Measurements from ENCODE around the gene LRRC55.

DNA sequence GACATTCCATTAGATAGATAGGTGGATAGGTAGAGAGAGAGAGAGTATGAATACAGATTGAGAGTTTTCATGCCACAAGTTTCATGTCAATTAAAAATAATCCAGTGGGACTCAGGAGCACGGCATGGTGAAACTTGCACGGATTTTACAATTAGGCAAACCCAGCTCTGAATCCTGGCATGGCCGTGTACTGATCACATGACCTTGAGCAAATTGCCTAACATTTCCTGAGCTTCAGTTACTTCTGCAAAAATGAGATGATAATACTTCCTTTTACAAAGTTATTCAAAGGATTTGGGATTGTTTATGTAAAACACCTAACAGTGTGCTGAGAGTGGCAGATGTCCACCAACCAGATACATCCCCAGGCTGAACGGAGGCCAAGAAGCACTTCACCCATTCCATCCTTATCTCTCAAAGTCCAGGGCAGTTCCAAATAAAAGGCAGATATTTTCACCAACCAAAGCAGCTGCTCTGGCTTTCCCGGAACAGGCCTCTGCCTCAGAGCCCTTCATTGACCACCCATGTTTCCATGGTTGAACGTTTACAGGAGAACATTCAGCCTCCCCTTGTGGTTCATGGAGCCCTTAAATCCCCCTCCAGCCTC is 37.4 kb downstream of the LRRC55 start:
- TF ChIP-seq POLR2A (IDR thresholded peaks at IDR 0.05; ENCODE audit: low read length) (no peak), GATA1 (IDR thresholded peaks at IDR 0.05; ENCODE audit: low read depth, low read length) (no peak)

Measured in erythroblast (primary cell).